ENCODE measurements around the gene IFNAR1.
A peak's percentile ranks its signal among the peaks of the same experiment; 100 is the strongest.

The IFNAR1 gene

DNA sequence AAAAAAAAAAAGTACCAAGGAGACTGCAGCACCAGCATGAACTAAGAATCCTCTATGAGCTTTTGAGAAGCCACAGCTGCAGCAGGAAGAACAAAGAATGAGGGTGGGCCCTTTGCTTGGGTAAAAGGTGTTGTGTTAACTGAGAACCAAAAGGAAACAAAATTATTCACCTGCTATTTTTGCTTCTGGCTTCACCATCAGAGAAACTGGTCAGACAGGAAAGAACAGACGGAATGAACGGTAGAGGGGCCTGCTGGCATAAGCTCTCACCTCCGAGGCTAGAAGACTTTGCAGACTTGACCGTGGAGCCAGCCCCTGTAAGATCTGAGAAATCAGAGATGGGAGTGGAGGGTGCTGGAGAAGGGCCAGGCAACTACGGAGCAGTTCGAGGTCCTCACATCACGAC is 31.0 kb upstream of the IFNAR1 start:
- Histone ChIP-seq H3K27me3 (ENCODE audit: low read length) (no peaks in the 10 kb centered on the region), H3K27ac (ENCODE audit: low read depth, low read length) (no peak overlapping the region), H3K4me2 (ENCODE audit: low read depth, low read length, poor library complexity, severe bottlenecking) (no peak overlapping the region), H3K9ac (ENCODE audit: low read length) (no peak overlapping the region), H3K9me3 (ENCODE audit: insufficient read depth, low read length) (no peaks in the 10 kb centered on the region), H3K9me2 (replicated peaks; ENCODE audit: insufficient read depth, low read length) (no peaks in the 10 kb centered on the region), H3K79me2 (ENCODE audit: insufficient read depth, low read length) (no peaks in the 10 kb centered on the region), H3K4me3 (ENCODE audit: insufficient read depth, low read length, poor library complexity, severe bottlenecking) (no peak overlapping the region), H3F3A (ENCODE audit: insufficient read depth) (peaks cover 21% of the 10 kb centered on the region), H2AFZ (ENCODE audit: low read depth, low read length, severe bottlenecking) (no peak overlapping the region), H4K20me1 (ENCODE audit: low read depth, low read length) (no peaks in the 10 kb centered on the region), H3K36me3 (ENCODE audit: low read length) (no peaks in the 10 kb centered on the region)
- TF ChIP-seq CTCF (IDR thresholded peaks at IDR 0.05; ENCODE audit: insufficient read depth, low read length, poor library complexity, severe bottlenecking): no peak
- no peak for TF ChIP-seq EZH2phosphoT487 (conservative IDR thresholded peaks at IDR 0.05; ENCODE audit: low read length)

DNA sequence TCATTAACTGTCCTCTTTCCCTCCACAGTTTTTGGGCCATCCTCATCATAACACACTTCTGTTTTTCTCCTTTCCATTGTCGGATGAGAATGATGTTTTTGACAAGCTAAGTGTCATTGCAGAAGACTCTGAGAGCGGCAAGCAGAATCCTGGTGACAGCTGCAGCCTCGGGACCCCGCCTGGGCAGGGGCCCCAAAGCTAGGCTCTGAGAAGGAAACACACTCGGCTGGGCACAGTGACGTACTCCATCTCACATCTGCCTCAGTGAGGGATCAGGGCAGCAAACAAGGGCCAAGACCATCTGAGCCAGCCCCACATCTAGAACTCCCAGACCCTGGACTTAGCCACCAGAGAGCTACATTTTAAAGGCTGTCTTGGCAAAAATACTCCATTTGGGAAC is 28.6 kb upstream of the IFNAR1 start:
- Histone ChIP-seq H3K27ac (ENCODE audit: low read depth, low read length) (peak overlapping the region; percentile 86), H3K9ac (ENCODE audit: low read length) (peak overlapping the region; percentile 22)

DNA sequence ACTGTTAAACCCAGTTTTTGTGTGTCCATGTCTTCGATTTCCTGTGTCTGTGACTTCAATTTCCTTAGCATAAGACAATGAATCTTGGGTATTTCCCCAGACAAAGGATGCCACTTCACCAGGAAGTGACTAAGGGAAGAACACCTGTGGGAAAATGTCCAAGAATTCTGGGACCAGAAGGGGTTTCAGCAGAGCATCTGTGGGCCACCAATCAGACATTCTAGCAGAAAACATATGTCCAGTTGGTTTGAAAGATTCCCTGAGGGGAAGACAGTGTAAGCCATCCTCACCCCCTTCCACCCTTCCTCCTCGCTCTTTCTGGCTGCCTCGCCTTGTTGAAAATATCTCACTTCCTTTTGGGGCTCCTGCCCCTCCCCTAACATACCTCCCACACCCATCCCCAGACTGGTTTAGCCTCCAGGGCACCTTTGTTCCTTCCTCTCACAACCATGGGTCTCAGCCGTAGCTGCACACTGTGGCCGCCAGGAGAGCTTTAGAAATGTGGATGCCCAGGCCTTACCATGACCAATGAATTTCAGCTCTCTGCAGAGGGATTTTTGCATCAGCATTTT is 25.5 kb upstream of the IFNAR1 start:
- no peaks in the 10 kb centered on the region for H3K27me3 ChIP-seq (ENCODE audit: low read length)
- H3F3A ChIP-seq (ENCODE audit: insufficient read depth): peaks cover 18% of the 10 kb centered on the region
- H3K9me2 ChIP-seq (replicated peaks; ENCODE audit: insufficient read depth, low read length): no peaks in the 10 kb centered on the region
- no peak overlapping the region for H3K4me3 ChIP-seq (ENCODE audit: insufficient read depth, low read length, poor library complexity, severe bottlenecking)
- H3K4me2 ChIP-seq (ENCODE audit: low read depth, low read length, poor library complexity, severe bottlenecking): peak overlapping the region; percentile 18
- TF ChIP-seq CTCF (IDR thresholded peaks at IDR 0.05; ENCODE audit: insufficient read depth, low read length, poor library complexity, severe bottlenecking) (peak; percentile 21), EZH2phosphoT487 (conservative IDR thresholded peaks at IDR 0.05; ENCODE audit: low read length) (no peak)
- no peaks in the 10 kb centered on the region for H3K79me2 ChIP-seq (ENCODE audit: insufficient read depth, low read length)
- no peaks in the 10 kb centered on the region for H4K20me1 ChIP-seq (ENCODE audit: low read depth, low read length)
- H3K27ac ChIP-seq (ENCODE audit: low read depth, low read length): peak overlapping the region; percentile 60
- H2AFZ ChIP-seq (ENCODE audit: low read depth, low read length, severe bottlenecking): peak overlapping the region; percentile 23
- H3K9me3 ChIP-seq (ENCODE audit: insufficient read depth, low read length): no peaks in the 10 kb centered on the region
- H3K36me3 ChIP-seq (ENCODE audit: low read length): no peaks in the 10 kb centered on the region
- no peak overlapping the region for H3K9ac ChIP-seq (ENCODE audit: low read length)

More for the DNA sequence above, 28.6 kb upstream of the IFNAR1 start:
- Histone ChIP-seq H3K4me3 (ENCODE audit: insufficient read depth, low read length, poor library complexity, severe bottlenecking) (no peak overlapping the region), H4K20me1 (ENCODE audit: low read depth, low read length) (no peaks in the 10 kb centered on the region), H3F3A (ENCODE audit: insufficient read depth) (peaks cover 21% of the 10 kb centered on the region), H3K4me2 (ENCODE audit: low read depth, low read length, poor library complexity, severe bottlenecking) (peak overlapping the region; percentile 32), H3K9me3 (ENCODE audit: insufficient read depth, low read length) (no peaks in the 10 kb centered on the region), H3K9me2 (replicated peaks; ENCODE audit: insufficient read depth, low read length) (no peaks in the 10 kb centered on the region), H3K36me3 (ENCODE audit: low read length) (no peaks in the 10 kb centered on the region), H3K79me2 (ENCODE audit: insufficient read depth, low read length) (no peaks in the 10 kb centered on the region), H3K27me3 (ENCODE audit: low read length) (no peaks in the 10 kb centered on the region), H2AFZ (ENCODE audit: low read depth, low read length, severe bottlenecking) (no peak overlapping the region)
- TF ChIP-seq CTCF (IDR thresholded peaks at IDR 0.05; ENCODE audit: insufficient read depth, low read length, poor library complexity, severe bottlenecking): no peak
- TF ChIP-seq EZH2phosphoT487 (conservative IDR thresholded peaks at IDR 0.05; ENCODE audit: low read length): no peak
